K562 (cell line): Measurements from ENCODE around the gene SPATA25. TPM values are rescaled to one million over a fixed set of nuclear protein-coding genes. Genes with fewer than 3 reads are reported as not detected.

Experiments used
- ATAC-seq: fragments of 200-7000 bp; cut with Tn5 transposase; 3 replicates; pipeline ENCODE4 v1.9.1; 2020; ENCODE audit warnings: moderate library complexity
- BruUV-seq: library from RNA; stranded (reverse); fragments of 400-500 nt; replicated peaks from 2 replicates; lab custom pipeline; 2021; lab: Mats Ljungman, UMichigan
- CTCF ChIA-PET: fragments of 300-600 bp; formaldehyde crosslinking; extraction: SDS; loops from one replicate; lab custom pipeline; 2021; ENCODE audit warnings: low intra/inter-chr PET ratio; lab: Yijun Ruan, JAX
- POLR2A ChIA-PET: fragments of 300-600, 350-650 bp; sonication (Branson Sonifier 250); formaldehyde crosslinking; extraction: SDS; loops from one replicate; lab custom pipeline; 2021; ENCODE audit warnings: antibody characterized with exemption, inconsistent platforms; lab: Yijun Ruan, JAX
- DNase-seq, 4 experiments: peaks; one replicate each; pipeline versions ENCODE4 v3.0.0 to v3.0.0-alpha.2; 2011 to 2018; ENCODE audit warnings: low spot score in 3 of 4, mixed read lengths in 3 of 4; ENCODE audit errors: extremely low read depth in 1 of 4
- FAIRE-seq: peaks from 2 replicates; lab custom pipeline; 2011; peaks lifted over from hg19 to GRCh38; lab: Jason Lieb, UNC
- H2AFZ ChIP-seq: 2 replicates; pipeline ENCODE4 v1.6.0; 2011; ENCODE audit warnings: low read depth, low read length, control low read depth, inconsistent platforms
- H3K27ac ChIP-seq: fragments of 200-600 bp; 3 replicates; pipeline ENCODE4 v1.8.0; 2011; ENCODE audit warnings: low read depth, mild to moderate bottlenecking, control low read depth, inconsistent platforms, low read length, moderate library complexity, mixed read lengths; ENCODE audit errors: extremely low read depth
- H3K27me3 ChIP-seq, 2 experiments: fragments of 300-600 bp in 1 of 2; 2 replicates in 1 of 2; 3 replicates in 1 of 2; pipeline versions ENCODE4 v1.6.0 to v1.8.0; 2011; ENCODE audit warnings: inconsistent platforms in 2 of 2, low read length in 2 of 2, mild to moderate bottlenecking in 1 of 2, mixed read lengths in 1 of 2, moderate library complexity in 1 of 2; ENCODE audit not compliant: control insufficient read depth in 2 of 2, insufficient read depth in 2 of 2
- H3K36me3 ChIP-seq: fragments of 300-600 bp; 3 replicates; pipeline ENCODE4 v1.8.0; 2011; ENCODE audit warnings: mild to moderate bottlenecking, low read length, inconsistent platforms; ENCODE audit not compliant: control insufficient read depth, insufficient read depth
- H3K4me1 ChIP-seq, 2 experiments: fragments of 200-600 bp in 1 of 2; replicated peaks in 1 of 2; 2 replicates in 1 of 2; 3 replicates in 1 of 2; pipeline versions ENCODE4 v1.5.1 to v1.8.0; 2011; ENCODE audit warnings: inconsistent platforms in 2 of 2, low read length in 2 of 2, mild to moderate bottlenecking in 1 of 2, mixed read lengths in 1 of 2, moderate library complexity in 1 of 2; ENCODE audit not compliant: control insufficient read depth in 2 of 2, insufficient read depth in 2 of 2
- H3K4me2 ChIP-seq: 2 replicates; pipeline ENCODE4 v1.6.1; 2011; ENCODE audit warnings: low read length, control low read depth, inconsistent platforms, mixed read lengths; ENCODE audit not compliant: insufficient read depth
- H3K4me3 ChIP-seq: fragments of 200-600 bp; sonication (generic), shearing (Covaris generic); 2 replicates; pipeline ENCODE4 v1.5.1; 2016; ENCODE audit warnings: control low read depth, inconsistent platforms
- H3K79me2 ChIP-seq: fragments of 200-600 bp; 3 replicates; pipeline ENCODE4 v1.8.0; 2011; ENCODE audit warnings: low read length, inconsistent platforms; ENCODE audit not compliant: control insufficient read depth, insufficient read depth
- H3K9ac ChIP-seq, 2 experiments: 2 replicates each; pipeline versions ENCODE4 v1.6.0 to v1.6.1; 2011; ENCODE audit warnings: low read depth in 2 of 2, low read length in 2 of 2, control low read depth in 1 of 2, inconsistent platforms in 1 of 2, mild to moderate bottlenecking in 1 of 2, mixed read lengths in 1 of 2; ENCODE audit not compliant: insufficient read depth in 1 of 2
- H3K9me1 ChIP-seq: one replicate; pipeline ENCODE4 v1.6.0; 2011; ENCODE audit warnings: inconsistent platforms, mild to moderate bottlenecking, low read length, moderate library complexity; ENCODE audit not compliant: control insufficient read depth, insufficient read depth
- H3K9me3 ChIP-seq: replicated peaks from 2 replicates; pipeline ENCODE4 v1.5.1; 2011; ENCODE audit warnings: low read depth, low read length, inconsistent platforms; ENCODE audit not compliant: control insufficient read depth, insufficient read depth
- H4K20me1 ChIP-seq: replicated peaks from 2 replicates; pipeline ENCODE4 v1.6.1; 2011; ENCODE audit warnings: low read length, inconsistent platforms, mixed read lengths; ENCODE audit not compliant: control insufficient read depth, insufficient read depth
- ARID1B ChIP-seq: fragments of 450-650 bp; IDR thresholded peaks from 2 replicates; pipeline ENCODE4 v1.6.1; 2016; ENCODE audit warnings: antibody characterized with exemption, mild to moderate bottlenecking, inconsistent platforms
- BACH1 ChIP-seq: fragments of 200-800 bp; sonication (Bioruptor generic); IDR thresholded peaks from 2 replicates; pipeline ENCODE4 v1.6.1; 2016; ENCODE audit warnings: missing genetic modification characterization, missing compliant biosample characterization
- BRF1 ChIP-seq: IDR thresholded peaks from 3 replicates; pipeline ENCODE4 v1.6.1; 2011; ENCODE audit warnings: borderline replicate concordance, mild to moderate bottlenecking; ENCODE audit not compliant: insufficient read length; ENCODE audit errors: extremely low read depth
- CAMTA2 ChIP-seq: fragments of 250-450 bp; sonication (Bioruptor Pico); conservative IDR thresholded peaks from 2 replicates; pipeline ENCODE4 v1.5.1; 2022
- ELF4 ChIP-seq: fragments of 450-650 bp; formaldehyde crosslinking; IDR thresholded peaks from 2 replicates; pipeline ENCODE4 v1.4.0; 2022; ENCODE audit warnings: missing genetic modification characterization
- EP400 ChIP-seq: fragments of 450-650 bp; IDR thresholded peaks from 2 replicates; pipeline ENCODE4 v1.6.1; 2017; ENCODE audit warnings: antibody characterized with exemption, mild to moderate bottlenecking, moderate library complexity
- GATA2 ChIP-seq: sonication (generic); formaldehyde crosslinking; IDR thresholded peaks from 2 replicates; pipeline ENCODE4 v1.4.0; 2020; ENCODE audit warnings: mild to moderate bottlenecking, missing genetic modification reagents
- GTF2F1 ChIP-seq: IDR thresholded peaks from 2 replicates; pipeline ENCODE4 v1.6.1; 2011; ENCODE audit warnings: low read depth, low read length, improper control_type of control experiment
- HBP1 ChIP-seq: fragments of 450-650 bp; formaldehyde crosslinking; IDR thresholded peaks from 2 replicates; pipeline ENCODE4 v1.4.0; 2022; ENCODE audit warnings: missing genetic modification characterization
- HDGF ChIP-seq: fragments of 450-650 bp; IDR thresholded peaks from 2 replicates; pipeline ENCODE4 v1.6.1; 2016
- KDM5B ChIP-seq: fragments of 200-600 bp; sonication (generic); IDR thresholded peaks from 2 replicates; pipeline ENCODE4 v1.6.1; 2012; ENCODE audit warnings: low read depth, mild to moderate bottlenecking, moderate library complexity, low read length, control low read depth, inconsistent platforms; ENCODE audit not compliant: insufficient replicate concordance
- MTA2 ChIP-seq: fragments of 450-650 bp; IDR thresholded peaks from 2 replicates; pipeline ENCODE4 v1.6.1; 2016; ENCODE audit warnings: low read depth
- POLR2H ChIP-seq: IDR thresholded peaks from 2 replicates; pipeline ENCODE4 v1.6.1; 2016; ENCODE audit warnings: missing genetic modification characterization, low read depth, mild to moderate bottlenecking, control low read depth, missing compliant biosample characterization, moderate library complexity
- SLC30A9 ChIP-seq: fragments of 250-450 bp; sonication (Bioruptor Pico); IDR thresholded peaks from 2 replicates; pipeline ENCODE4 v1.8.0; 2022; ENCODE audit warnings: mild to moderate bottlenecking, moderate library complexity
- SOX6 ChIP-seq: fragments of 450-650 bp; IDR thresholded peaks from 2 replicates; pipeline ENCODE4 v1.6.1; 2014; ENCODE audit warnings: mild to moderate bottlenecking
- SPI1 ChIP-seq: IDR thresholded peaks from 2 replicates; pipeline ENCODE4 v1.6.1; 2011; ENCODE audit warnings: low read depth, low read length, control low read depth, borderline replicate concordance
- THRAP3 ChIP-seq: fragments of 450-650 bp; IDR thresholded peaks from 2 replicates; pipeline ENCODE4 v1.6.1; 2016; ENCODE audit warnings: mild to moderate bottlenecking, inconsistent platforms, borderline replicate concordance
- ZBTB7A ChIP-seq: IDR thresholded peaks from 2 replicates; pipeline ENCODE4 v1.6.1; 2011; ENCODE audit warnings: low read depth, mild to moderate bottlenecking, low read length, moderate library complexity, borderline replicate concordance; ENCODE audit not compliant: control insufficient read depth
- ZC3H4 ChIP-seq: sonication (generic); formaldehyde crosslinking; IDR thresholded peaks from 2 replicates; pipeline ENCODE4 v1.9.0; 2021; ENCODE audit warnings: missing genetic modification reagents, borderline replicate concordance
- ZFX ChIP-seq: sonication (generic); formaldehyde crosslinking; IDR thresholded peaks from 2 replicates; pipeline ENCODE4 v1.8.0; 2022; ENCODE audit warnings: mild to moderate bottlenecking, missing genetic modification reagents, moderate library complexity
- ZNF124 ChIP-seq: sonication (generic); formaldehyde crosslinking; IDR thresholded peaks from 2 replicates; pipeline ENCODE4 v1.8.1; 2022; ENCODE audit warnings: missing genetic modification reagents
- ZNF174 ChIP-seq: fragments of 250-450 bp; sonication (Bioruptor Pico); IDR thresholded peaks from 2 replicates; pipeline ENCODE4 v1.4.0; 2020; ENCODE audit warnings: mild to moderate bottlenecking
- ZNF431 ChIP-seq: sonication (generic); formaldehyde crosslinking; IDR thresholded peaks from 2 replicates; pipeline ENCODE4 v1.8.0; 2022; ENCODE audit warnings: mild to moderate bottlenecking, missing genetic modification reagents
- ZNF436 ChIP-seq: fragments of 250-450, 450-650 bp; sonication (Bioruptor Pico); formaldehyde crosslinking; IDR thresholded peaks from 2 replicates; pipeline ENCODE4 v1.7.0; 2020; ENCODE audit warnings: mild to moderate bottlenecking
- ZSCAN29 ChIP-seq: fragments of 450-650 bp; IDR thresholded peaks from 2 replicates; pipeline ENCODE4 v1.6.1; 2017
- WGBS: fragments of 100-300 bp; shearing (Covaris generic); methylation state at CpG from one replicate; pipeline ENCODE4 v1.1.6; 2016; ENCODE audit warnings: low coverage, mixed read lengths; ENCODE audit not compliant: insufficient coverage; ENCODE audit errors: missing lambda C conversion rate; 5-methylcytosine and 5-hydroxymethylcytosine counted together
- in situ Hi-C: fragments of 300-500 bp; cut with MboI; formaldehyde crosslinking; loops from 4 replicates; pipeline ENCODE4 v1.15.0; 2018; ENCODE audit warnings: inconsistent platforms, mixed read lengths
- intact Hi-C: fragments of 100-400 bp; cut with micrococcal nuclease; formaldehyde crosslinking; loops from 2 replicates; pipeline ENCODE4 v1.14.2; 2022
- polyA plus RNA-seq, 8 experiments: library from polyadenylated mRNA; depleted of rRNA in 4 of 8; stranded (reverse) in 5 of 8; unstranded in 3 of 8; fragments of >200 nt; fragmentation: Nextera tagmentation in 2 of 8; fragmentation: Illumina TruSeq in 1 of 8; extraction: Ambion mirVana in 2 of 8; extraction: Trizol in 1 of 8; gene quantifications; 2 replicates each; pipeline versions ENCODE4 v1.2.1 to v1.2.3, GENCODE V29; 2011 to 2014; ENCODE audit warnings: inconsistent platforms in 1 of 8, missing spikeins in 1 of 8
- total RNA-seq, 7 experiments: library from RNA; depleted of rRNA in 6 of 7; stranded (reverse); fragments of >200 nt in 6 of 7; fragmentation: Illumina TruSeq in 2 of 7; extraction: Trizol in 2 of 7; gene quantifications; 2 replicates each; pipeline versions ENCODE4 v1.2.1 to v1.2.3, GENCODE V29; 2011 to 2021; ENCODE audit warnings: low replicate concordance in 1 of 7

Gene SPATA25
- total and polyA plus RNA-seq, 9 of the 15 experiments (the other 6 are each of a cell fraction or from before 2014, with no cell fraction given), result 0.21 to 0.95 (median 0.53) TPM; not detected in 3

GRCh38 chr20:45911486-45912343 is 24.3 kb upstream of the SPATA25 start, which contains the start of gene PLTP:
Gene PLTP, minus strand, starts transcription at chr20:45912155. Its CDS starts 703 bp downstream, at chr20:45911452.
- peak in 3 of 4 experiments; percentile 45 to 48 (median 47) for DNase-seq
- ATAC-seq, result 0 out of 3 replicates have a peak, but pooled peaks have one; percentile 3
- peak within 1 kb of the TSS; percentile 92 for H2AFZ ChIP-seq
- no peaks in the 10 kb centered on the region for H4K20me1 ChIP-seq
- H3K9ac ChIP-seq, result peak within 1 kb of the TSS; percentile 63 to 94
- ChIA-PET CTCF (no interaction called here), POLR2A (interaction anchor here (0.6 to 2.3 kb wide), 6 partner anchors 8 to 518 kb away, joined by 3 to 11 read pairs (median 4); no protein-coding TSS in a partner anchor)
- no peaks in the 10 kb centered on the region for H3K9me3 ChIP-seq
- H3K4me3 ChIP-seq, result peak within 1 kb of the TSS; percentile 48
- peak within 1 kb of the TSS; percentile 82 for H3K4me2 ChIP-seq
- peaks cover 9% of the 10 kb centered on the region; the same call in 1 of the 3 replicates for H3K36me3 ChIP-seq
- H3K9me1 ChIP-seq, result no peaks in the 10 kb centered on the region
- peaks cover 15% of the 10 kb centered on the region for H3K79me2 ChIP-seq
- BruUV-seq, result TSS peak; percentile 99
- no peaks in the 10 kb centered on the region for H3K27me3 ChIP-seq
- intact Hi-C loops (no loop called here), in situ Hi-C loops (no loop called here)
- 47% methylated on average over 49 of the region's 58 CpGs for WGBS
- no peak for FAIRE-seq
- peaks cover 24 to 44% of the 10 kb centered on the region in 2 experiments for H3K4me1 ChIP-seq
- peak within 1 kb of the TSS; percentile 89 for H3K27ac ChIP-seq
- TF ChIP-seq ZNF174 (CRISPR knock-in tag), result no peak
- no peak for TF ChIP-seq THRAP3
- no peak for TF ChIP-seq HBP1 (CRISPR knock-in tag)
- no peak for TF ChIP-seq ZNF124 (CRISPR knock-in tag)
- TF ChIP-seq SLC30A9, result no peak
- no peak for TF ChIP-seq ZNF436 (CRISPR knock-in tag)
- TF ChIP-seq ZSCAN29, result no peak
- TF ChIP-seq ELF4 (CRISPR knock-in tag), result no peak
- TF ChIP-seq BACH1, result no peak
- no peak for TF ChIP-seq ZNF431 (CRISPR knock-in tag)
- no peak for TF ChIP-seq SPI1
- TF ChIP-seq GTF2F1, result no peak
- no peak for TF ChIP-seq BRF1
- no peak for TF ChIP-seq EP400
- no peak for TF ChIP-seq ARID1B
- no peak for TF ChIP-seq HDGF
- no peak for TF ChIP-seq MTA2
- TF ChIP-seq POLR2H (tag), result no peak
- no peak for TF ChIP-seq CAMTA2
- no peak for TF ChIP-seq SOX6
- TF ChIP-seq ZBTB7A, result peak; percentile 54; the same call in 1 of the 2 replicates
- 0 out of 2 replicates have a peak, but pooled peaks have one; percentile 10 for TF ChIP-seq ZC3H4 (CRISPR knock-in tag)
- peak; percentile 65; the same call in 1 of the 2 replicates for TF ChIP-seq ZFX (CRISPR knock-in tag)
- peak; percentile 50 for TF ChIP-seq KDM5B
- no peak for TF ChIP-seq GATA2 (CRISPR knock-in tag)
